Adrenal gland (tissue), 5 donors: Measurements from ENCODE around the gene CAMK4.

Experiments used
- CTCF ChIP-seq, 6 experiments: fragments of 450-650 bp in 4 of 6; fragments of 200-600 bp in 2 of 6; sonication (generic) in 1 of 6; IDR thresholded peaks; 1 replicate in 5 of 6; 2 replicates in 1 of 6; pipeline versions ENCODE4 v1.5.1 to v1.8.0; 2016 to 2021; ENCODE audit warnings: antibody characterized with exemption in 6 of 6, mild to moderate bottlenecking in 2 of 6, moderate library complexity in 1 of 6
- POLR2A ChIP-seq, 2 donors: fragments of 450-650 bp; IDR thresholded peaks; one replicate each; pipeline ENCODE4 v1.6.1; 2017; ENCODE audit warnings: antibody characterized with exemption in 2 of 2, mild to moderate bottlenecking in 2 of 2, moderate library complexity in 1 of 2
- donor health status: DM: no; HTN: no; CAD: no.

DNA sequence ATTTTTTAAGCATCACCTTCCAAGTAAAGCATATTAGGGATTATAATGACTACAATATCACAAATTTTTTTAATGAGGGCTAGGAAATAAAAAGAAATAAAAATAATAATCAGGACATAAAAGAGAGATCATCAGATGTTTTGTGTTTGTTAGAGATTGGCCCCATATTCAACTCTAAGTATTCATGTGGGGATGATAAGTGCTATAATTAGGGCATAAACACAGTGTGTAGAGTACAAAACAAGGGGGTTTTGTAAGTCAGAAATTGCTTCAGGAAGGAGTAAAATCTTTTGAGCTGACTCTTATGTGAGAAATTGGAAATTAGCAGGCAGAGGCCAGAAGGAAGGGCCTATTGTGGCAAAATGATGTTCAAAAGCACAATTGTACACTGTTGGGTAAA is 160.9 kb downstream of the CAMK4 start:
- TF ChIP-seq CTCF (IDR thresholded peaks at IDR 0.05), result no peak
- TF ChIP-seq POLR2A (IDR thresholded peaks at IDR 0.05), result no peak
